ENCODE measurements around the gene EFL1. TPM values are rescaled to one million over a fixed set of nuclear protein-coding genes. Genes with fewer than 3 reads are reported as not detected.

Gene EFL1
- total RNA-seq, 1 experiment from 2014 or later: 27.5 TPM

DNA sequence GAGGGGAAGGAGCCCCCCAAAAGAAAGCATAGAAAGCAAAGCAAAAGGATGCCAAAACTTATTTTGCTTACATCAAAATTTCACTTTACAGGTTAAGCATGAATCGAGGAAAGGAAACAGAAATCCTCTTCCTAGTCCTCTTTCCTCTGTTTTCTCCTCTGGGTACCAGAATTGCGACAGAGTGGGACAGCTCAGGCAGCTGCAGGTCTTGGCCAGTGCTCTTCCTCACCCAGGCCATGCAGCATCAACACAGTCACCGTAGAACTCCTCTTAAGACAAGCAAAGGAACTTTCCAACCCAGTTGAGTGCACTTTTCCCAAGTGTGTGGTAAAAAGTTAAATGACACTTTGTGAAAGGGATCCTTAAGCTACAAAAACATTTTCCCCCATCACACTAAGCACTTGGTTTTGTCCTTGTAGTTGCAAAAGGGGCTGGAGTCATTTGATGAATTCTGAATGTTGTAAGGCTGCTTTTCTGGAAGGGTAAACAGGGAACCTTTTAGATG is 170.8 kb downstream of the EFL1 start:
- TF ChIP-seq PRRX2 (CRISPR knock-in tag; IDR thresholded peaks at IDR 0.05) (no peak), ELF4 (CRISPR knock-in tag; IDR thresholded peaks at IDR 0.05; ENCODE audit: low read depth) (no peak), MXD4 (CRISPR knock-in tag; IDR thresholded peaks at IDR 0.05; ENCODE audit: borderline replicate concordance) (no peak), NFE2L1 (CRISPR knock-in tag; IDR thresholded peaks at IDR 0.05) (no peak), ESRRA (CRISPR knock-in tag; IDR thresholded peaks at IDR 0.05; ENCODE audit: borderline replicate concordance) (no peak), CREM (CRISPR knock-in tag; IDR thresholded peaks at IDR 0.05) (no peak), ZNF423 (CRISPR knock-in tag; IDR thresholded peaks at IDR 0.05) (no peak), MYBL2 (CRISPR knock-in tag; IDR thresholded peaks at IDR 0.05) (no peak), CREB1 (CRISPR knock-in tag; IDR thresholded peaks at IDR 0.05) (no peak), ZNF263 (CRISPR knock-in tag; IDR thresholded peaks at IDR 0.05; ENCODE audit: low read depth) (no peak)
- TF ChIP-seq, protein P1, sequence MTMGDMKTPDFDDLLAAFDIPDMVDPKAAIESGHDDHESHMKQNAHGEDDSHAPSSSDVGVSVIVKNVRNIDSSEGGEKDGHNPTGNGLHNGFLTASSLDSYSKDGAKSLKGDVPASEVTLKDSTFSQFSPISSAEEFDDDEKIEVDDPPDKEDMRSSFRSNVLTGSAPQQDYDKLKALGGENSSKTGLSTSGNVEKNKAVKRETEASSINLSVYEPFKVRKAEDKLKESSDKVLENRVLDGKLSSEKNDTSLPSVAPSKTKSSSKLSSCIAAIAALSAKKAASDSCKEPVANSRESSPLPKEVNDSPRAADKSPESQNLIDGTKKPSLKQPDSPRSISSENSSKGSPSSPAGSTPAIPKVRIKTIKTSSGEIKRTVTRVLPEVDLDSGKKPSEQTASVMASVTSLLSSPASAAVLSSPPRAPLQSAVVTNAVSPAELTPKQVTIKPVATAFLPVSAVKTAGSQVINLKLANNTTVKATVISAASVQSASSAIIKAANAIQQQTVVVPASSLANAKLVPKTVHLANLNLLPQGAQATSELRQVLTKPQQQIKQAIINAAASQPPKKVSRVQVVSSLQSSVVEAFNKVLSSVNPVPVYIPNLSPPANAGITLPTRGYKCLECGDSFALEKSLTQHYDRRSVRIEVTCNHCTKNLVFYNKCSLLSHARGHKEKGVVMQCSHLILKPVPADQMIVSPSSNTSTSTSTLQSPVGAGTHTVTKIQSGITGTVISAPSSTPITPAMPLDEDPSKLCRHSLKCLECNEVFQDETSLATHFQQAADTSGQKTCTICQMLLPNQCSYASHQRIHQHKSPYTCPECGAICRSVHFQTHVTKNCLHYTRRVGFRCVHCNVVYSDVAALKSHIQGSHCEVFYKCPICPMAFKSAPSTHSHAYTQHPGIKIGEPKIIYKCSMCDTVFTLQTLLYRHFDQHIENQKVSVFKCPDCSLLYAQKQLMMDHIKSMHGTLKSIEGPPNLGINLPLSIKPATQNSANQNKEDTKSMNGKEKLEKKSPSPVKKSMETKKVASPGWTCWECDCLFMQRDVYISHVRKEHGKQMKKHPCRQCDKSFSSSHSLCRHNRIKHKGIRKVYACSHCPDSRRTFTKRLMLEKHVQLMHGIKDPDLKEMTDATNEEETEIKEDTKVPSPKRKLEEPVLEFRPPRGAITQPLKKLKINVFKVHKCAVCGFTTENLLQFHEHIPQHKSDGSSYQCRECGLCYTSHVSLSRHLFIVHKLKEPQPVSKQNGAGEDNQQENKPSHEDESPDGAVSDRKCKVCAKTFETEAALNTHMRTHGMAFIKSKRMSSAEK (CRISPR knock-in tag; IDR thresholded peaks at IDR 0.05; ENCODE audit: borderline replicate concordance): no peak
- TF ChIP-seq, protein P2, sequence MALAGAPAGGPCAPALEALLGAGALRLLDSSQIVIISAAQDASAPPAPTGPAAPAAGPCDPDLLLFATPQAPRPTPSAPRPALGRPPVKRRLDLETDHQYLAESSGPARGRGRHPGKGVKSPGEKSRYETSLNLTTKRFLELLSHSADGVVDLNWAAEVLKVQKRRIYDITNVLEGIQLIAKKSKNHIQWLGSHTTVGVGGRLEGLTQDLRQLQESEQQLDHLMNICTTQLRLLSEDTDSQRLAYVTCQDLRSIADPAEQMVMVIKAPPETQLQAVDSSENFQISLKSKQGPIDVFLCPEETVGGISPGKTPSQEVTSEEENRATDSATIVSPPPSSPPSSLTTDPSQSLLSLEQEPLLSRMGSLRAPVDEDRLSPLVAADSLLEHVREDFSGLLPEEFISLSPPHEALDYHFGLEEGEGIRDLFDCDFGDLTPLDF (CRISPR knock-in tag; IDR thresholded peaks at IDR 0.05): no peak
- TF ChIP-seq, protein P3, sequence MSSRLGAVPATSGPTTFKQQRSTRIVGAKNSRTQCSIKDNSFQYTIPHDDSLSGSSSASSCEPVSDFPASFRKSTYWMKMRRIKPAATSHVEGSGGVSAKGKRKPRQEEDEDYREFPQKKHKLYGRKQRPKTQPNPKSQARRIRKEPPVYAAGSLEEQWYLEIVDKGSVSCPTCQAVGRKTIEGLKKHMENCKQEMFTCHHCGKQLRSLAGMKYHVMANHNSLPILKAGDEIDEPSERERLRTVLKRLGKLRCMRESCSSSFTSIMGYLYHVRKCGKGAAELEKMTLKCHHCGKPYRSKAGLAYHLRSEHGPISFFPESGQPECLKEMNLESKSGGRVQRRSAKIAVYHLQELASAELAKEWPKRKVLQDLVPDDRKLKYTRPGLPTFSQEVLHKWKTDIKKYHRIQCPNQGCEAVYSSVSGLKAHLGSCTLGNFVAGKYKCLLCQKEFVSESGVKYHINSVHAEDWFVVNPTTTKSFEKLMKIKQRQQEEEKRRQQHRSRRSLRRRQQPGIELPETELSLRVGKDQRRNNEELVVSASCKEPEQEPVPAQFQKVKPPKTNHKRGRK (CRISPR knock-in tag; IDR thresholded peaks at IDR 0.05; ENCODE audit: borderline replicate concordance): no peak
- TF ChIP-seq, protein P4, sequence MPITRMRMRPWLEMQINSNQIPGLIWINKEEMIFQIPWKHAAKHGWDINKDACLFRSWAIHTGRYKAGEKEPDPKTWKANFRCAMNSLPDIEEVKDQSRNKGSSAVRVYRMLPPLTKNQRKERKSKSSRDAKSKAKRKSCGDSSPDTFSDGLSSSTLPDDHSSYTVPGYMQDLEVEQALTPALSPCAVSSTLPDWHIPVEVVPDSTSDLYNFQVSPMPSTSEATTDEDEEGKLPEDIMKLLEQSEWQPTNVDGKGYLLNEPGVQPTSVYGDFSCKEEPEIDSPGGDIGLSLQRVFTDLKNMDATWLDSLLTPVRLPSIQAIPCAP (CRISPR knock-in tag; IDR thresholded peaks at IDR 0.05): no peak
- TF ChIP-seq, protein P5, sequence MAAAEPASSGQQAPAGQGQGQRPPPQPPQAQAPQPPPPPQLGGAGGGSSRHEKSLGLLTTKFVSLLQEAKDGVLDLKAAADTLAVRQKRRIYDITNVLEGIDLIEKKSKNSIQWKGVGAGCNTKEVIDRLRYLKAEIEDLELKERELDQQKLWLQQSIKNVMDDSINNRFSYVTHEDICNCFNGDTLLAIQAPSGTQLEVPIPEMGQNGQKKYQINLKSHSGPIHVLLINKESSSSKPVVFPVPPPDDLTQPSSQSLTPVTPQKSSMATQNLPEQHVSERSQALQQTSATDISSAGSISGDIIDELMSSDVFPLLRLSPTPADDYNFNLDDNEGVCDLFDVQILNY (CRISPR knock-in tag; IDR thresholded peaks at IDR 0.05): no peak
- DNase-seq (ENCODE audit: low spot score) (no peak), ATAC-seq (no peak)
- Mint-ChIP-seq H3K4me3 (no peak overlapping the region), H3K27me3 (ENCODE audit: low read depth) (peaks cover 2% of the 10 kb centered on the region), H3K4me1 (peaks cover 25% of the 10 kb centered on the region), H3K36me3 (no peaks in the 10 kb centered on the region), H3K9me3 (peaks cover 3% of the 10 kb centered on the region; the same call in 1 of the 2 replicates), H3K27ac (no peak overlapping the region)
- CTCF ChIA-PET: interaction anchor here (0.8 to 4.0 kb wide), 4 partner anchors 10 to 49 kb away, joined by 3 to 18 read pairs (median 4); no protein-coding TSS in a partner anchor
- POLR2A ChIA-PET: no interaction called here

DNA sequence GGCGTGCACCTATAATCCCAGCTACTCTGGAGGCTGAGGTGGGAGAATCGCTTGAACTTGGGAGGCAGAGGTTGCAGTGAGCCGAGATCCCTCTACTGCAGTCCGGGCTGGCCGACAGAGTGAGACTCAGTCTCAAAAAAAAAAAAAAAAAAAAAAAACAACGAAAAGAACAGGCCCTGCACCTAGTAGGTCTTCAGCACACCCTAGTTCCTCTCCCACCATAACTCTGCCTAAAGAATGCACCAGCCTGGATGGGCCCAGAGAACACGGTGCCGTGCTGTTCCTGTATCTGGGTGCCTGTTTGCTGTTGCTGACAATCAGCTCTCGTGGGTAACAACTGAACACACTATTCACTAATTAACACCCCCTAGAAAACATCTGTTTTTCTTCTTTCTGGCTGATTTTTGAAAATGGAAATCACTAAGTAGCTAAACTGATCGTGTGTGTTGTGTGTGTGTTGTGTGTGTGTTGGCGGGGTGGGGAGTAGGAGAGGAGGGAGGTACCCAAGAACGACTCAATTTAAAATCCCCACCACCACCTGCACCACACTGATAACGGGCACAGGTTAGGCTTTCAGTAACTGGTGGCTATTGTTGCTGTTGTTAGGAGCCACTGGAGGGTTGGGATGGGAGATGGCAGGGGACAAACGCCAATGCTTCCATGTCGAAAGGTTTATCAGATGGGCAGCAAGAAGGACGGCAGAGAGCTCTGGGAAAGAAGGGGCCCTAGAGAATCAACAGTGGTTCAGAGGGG is 176.1 kb downstream of the EFL1 start:
- no peaks in the 10 kb centered on the region for H3K9me3 Mint-ChIP-seq
- POLR2A ChIA-PET: no interaction called here
- TF ChIP-seq NFE2L1 (CRISPR knock-in tag; IDR thresholded peaks at IDR 0.05): no peak
- H3K4me1 Mint-ChIP-seq: peaks cover 30% of the 10 kb centered on the region
- H3K27me3 Mint-ChIP-seq (ENCODE audit: low read depth): no peaks in the 10 kb centered on the region; the same call in 1 of the 2 replicates
- no peak overlapping the region for H3K27ac Mint-ChIP-seq
- H3K36me3 Mint-ChIP-seq: no peaks in the 10 kb centered on the region
- CTCF ChIA-PET: interaction anchor here (0.6 to 2.8 kb wide), 3 partner anchors 14 to 43 kb away, joined by 3 to 13 read pairs (median 3); no protein-coding TSS in a partner anchor
- DNase-seq (ENCODE audit: low spot score): no peak
- H3K4me3 Mint-ChIP-seq: no peak overlapping the region
- no peak for ATAC-seq

Data from WTC11 (cell line).